ENCODE data around the gene IGFBPL1. TPM values are rescaled to one million over a fixed set of nuclear protein-coding genes. Genes with fewer than 3 reads are reported as not detected.

IGFBPL1 gene
- total RNA-seq, 1 experiment from 2014 or later = 13.7 TPM

GRCh38 chr9:38445154-38446043 is 21.1 kb upstream of the IGFBPL1 start:
- Histone ChIP-seq H3K9me3 (ENCODE audit: control insufficient read depth, insufficient read depth, low read depth, low read length) (no peaks in the 10 kb centered on the region), H3K4me3 (ENCODE audit: low read depth in 2 of 2, low read length in 2 of 2) (no peak overlapping the region), H3K4me1 (ENCODE audit: control insufficient read depth, insufficient read depth, low read length) (no peaks in the 10 kb centered on the region), H3K27ac (ENCODE audit: low read length) (no peak overlapping the region), H3K27me3 (ENCODE audit: control insufficient read depth, insufficient read depth, low read length) (no peaks in the 10 kb centered on the region), H3K36me3 (ENCODE audit: control insufficient read depth, insufficient read depth, low read length) (no peaks in the 10 kb centered on the region)
- DNase-seq (ENCODE audit: low read depth, low spot score) (no peak), ATAC-seq (no peak)
- ChIA-PET POLR2A (no interaction called here), CTCF (no interaction called here)
- no TSS peak for BruUV-seq (replicated peaks)
- TF ChIP-seq, protein P1, sequence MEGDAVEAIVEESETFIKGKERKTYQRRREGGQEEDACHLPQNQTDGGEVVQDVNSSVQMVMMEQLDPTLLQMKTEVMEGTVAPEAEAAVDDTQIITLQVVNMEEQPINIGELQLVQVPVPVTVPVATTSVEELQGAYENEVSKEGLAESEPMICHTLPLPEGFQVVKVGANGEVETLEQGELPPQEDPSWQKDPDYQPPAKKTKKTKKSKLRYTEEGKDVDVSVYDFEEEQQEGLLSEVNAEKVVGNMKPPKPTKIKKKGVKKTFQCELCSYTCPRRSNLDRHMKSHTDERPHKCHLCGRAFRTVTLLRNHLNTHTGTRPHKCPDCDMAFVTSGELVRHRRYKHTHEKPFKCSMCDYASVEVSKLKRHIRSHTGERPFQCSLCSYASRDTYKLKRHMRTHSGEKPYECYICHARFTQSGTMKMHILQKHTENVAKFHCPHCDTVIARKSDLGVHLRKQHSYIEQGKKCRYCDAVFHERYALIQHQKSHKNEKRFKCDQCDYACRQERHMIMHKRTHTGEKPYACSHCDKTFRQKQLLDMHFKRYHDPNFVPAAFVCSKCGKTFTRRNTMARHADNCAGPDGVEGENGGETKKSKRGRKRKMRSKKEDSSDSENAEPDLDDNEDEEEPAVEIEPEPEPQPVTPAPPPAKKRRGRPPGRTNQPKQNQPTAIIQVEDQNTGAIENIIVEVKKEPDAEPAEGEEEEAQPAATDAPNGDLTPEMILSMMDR (IDR thresholded peaks at IDR 0.05) = no peak
- TF ChIP-seq SIN3A (IDR thresholded peaks at IDR 0.05; ENCODE audit: borderline replicate concordance, insufficient read depth, low read depth, low read length) (no peak), POLR2AphosphoS5 (IDR thresholded peaks at IDR 0.05; ENCODE audit: low read depth, low read length) (no peak), REST (IDR thresholded peaks at IDR 0.05; ENCODE audit: insufficient read depth in 1 of 2, low read depth in 2 of 2, low read length in 1 of 2) (no peak)
- intact Hi-C loops (cut with micrococcal nuclease; ENCODE audit: unreplicated experiment) = no loop called here
- in situ Hi-C loops (cut with HindIII; ENCODE audit: low pct_unique_long_range_greater_than_20kb, low sequenced_read_pairs) = no loop called here

DNA sequence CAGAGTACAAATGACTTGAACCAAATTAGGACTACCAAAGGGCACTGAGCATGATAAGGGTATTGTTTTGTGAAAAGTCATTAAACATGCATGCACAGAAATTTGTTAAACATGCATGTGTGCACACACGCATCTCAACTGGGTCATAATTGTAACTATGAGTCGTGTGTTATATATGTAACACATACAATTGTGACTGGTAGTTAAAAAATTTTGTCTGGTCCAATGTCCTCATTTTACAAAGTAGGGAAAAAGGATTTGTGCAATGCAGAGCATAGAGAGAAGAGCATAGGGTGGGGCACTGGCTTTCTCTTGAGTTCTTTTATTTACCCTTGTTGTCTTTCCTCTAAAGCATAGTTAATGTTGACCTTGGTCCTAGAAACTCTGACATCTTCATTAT is 19.3 kb upstream of the IGFBPL1 start:
- intact Hi-C loops (cut with micrococcal nuclease; ENCODE audit: unreplicated experiment) = no loop called here
- H3K4me1 ChIP-seq (ENCODE audit: control insufficient read depth, insufficient read depth, low read length) = no peaks in the 10 kb centered on the region
- H3K4me3 ChIP-seq (ENCODE audit: low read depth in 2 of 2, low read length in 2 of 2) = no peak overlapping the region
- H3K36me3 ChIP-seq (ENCODE audit: control insufficient read depth, insufficient read depth, low read length) = no peaks in the 10 kb centered on the region
- BruUV-seq (replicated peaks) = no TSS peak
- no peak overlapping the region for H3K27ac ChIP-seq (ENCODE audit: low read length)
- H3K27me3 ChIP-seq (ENCODE audit: control insufficient read depth, insufficient read depth, low read length) = no peaks in the 10 kb centered on the region
- ChIA-PET CTCF (no interaction called here), POLR2A (no interaction called here)
- H3K9me3 ChIP-seq (ENCODE audit: control insufficient read depth, insufficient read depth, low read depth, low read length) = no peaks in the 10 kb centered on the region
- DNase-seq (ENCODE audit: low read depth, low spot score) (no peak), ATAC-seq (no peak)
- in situ Hi-C loops (cut with HindIII; ENCODE audit: low pct_unique_long_range_greater_than_20kb, low sequenced_read_pairs) = no loop called here
- TF ChIP-seq TCF7L2 (IDR thresholded peaks at IDR 0.05; ENCODE audit: low read depth, low read length) (no peak), SIN3A (IDR thresholded peaks at IDR 0.05; ENCODE audit: borderline replicate concordance, insufficient read depth, low read depth, low read length) (no peak), REST (IDR thresholded peaks at IDR 0.05; ENCODE audit: insufficient read depth in 1 of 2, low read depth in 2 of 2, low read length in 1 of 2) (no peak), POLR2AphosphoS5 (IDR thresholded peaks at IDR 0.05; ENCODE audit: low read depth, low read length) (no peak)
- TF ChIP-seq, protein P1 (IDR thresholded peaks at IDR 0.05) = no peak

All from Panc1 (cell line).